WTC11 (cell line): Measurements from ENCODE around the gene ANGEL2. TPM values are rescaled to one million over a fixed set of nuclear protein-coding genes. Genes with fewer than 3 reads are reported as not detected.

Source experiments
- ATAC-seq: fragments of 200-7000 bp; cut with Tn5 transposase; 2 replicates; pipeline ENCODE4 v1.10.0; 2021; ENCODE audit warnings: mild to moderate bottlenecking, moderate library complexity
- CTCF ChIA-PET: fragments of 300-600 bp; sonication (Branson Sonifier 250); formaldehyde crosslinking; loops from one replicate; lab custom pipeline; 2021; ENCODE audit warnings: antibody characterized with exemption; lab: Charles Lee
- POLR2A ChIA-PET: fragments of 350-600 bp; sonication (Branson Sonifier 250); formaldehyde crosslinking; loops from one replicate; lab custom pipeline; 2021; ENCODE audit warnings: antibody characterized with exemption; lab: Charles Lee
- DNase-seq: peaks from one replicate; pipeline ENCODE4 v3.0.0; 2021; ENCODE audit warnings: low spot score
- H3K27ac Mint-ChIP-seq: 2 replicates; pipeline ENCODE4 v1.8.0; 2021; ENCODE audit warnings: mixed read lengths
- H3K27me3 Mint-ChIP-seq: 2 replicates; pipeline ENCODE4 v1.8.0; 2021; ENCODE audit warnings: low read depth, mild to moderate bottlenecking, moderate library complexity, mixed read lengths
- H3K36me3 Mint-ChIP-seq: 2 replicates; pipeline ENCODE4 v1.8.0; 2021; ENCODE audit warnings: mixed read lengths
- H3K4me1 Mint-ChIP-seq: 2 replicates; pipeline ENCODE4 v1.8.0; 2022; ENCODE audit warnings: mixed read lengths
- H3K4me3 Mint-ChIP-seq: 2 replicates; pipeline ENCODE4 v1.8.0; 2021; ENCODE audit warnings: mild to moderate bottlenecking, moderate library complexity, mixed read lengths
- H3K9me3 Mint-ChIP-seq: 2 replicates; pipeline ENCODE4 v1.8.0; 2021; ENCODE audit warnings: mixed read lengths
- AFF4 ChIP-seq: sonication (generic); formaldehyde crosslinking; IDR thresholded peaks from 2 replicates; pipeline ENCODE4 v1.8.1; 2023; ENCODE audit warnings: mild to moderate bottlenecking, missing genetic modification reagents, borderline replicate concordance
- ATF6 ChIP-seq: sonication (generic); formaldehyde crosslinking; IDR thresholded peaks from 2 replicates; pipeline ENCODE4 v1.8.1; 2023; ENCODE audit warnings: mild to moderate bottlenecking, missing genetic modification reagents
- EMX1 ChIP-seq: fragments of 250-450 bp; sonication (Bioruptor Pico); IDR thresholded peaks from 2 replicates; pipeline ENCODE4 v1.8.0; 2021; ENCODE audit warnings: mild to moderate bottlenecking
- MLX ChIP-seq: sonication (generic); formaldehyde crosslinking; IDR thresholded peaks from 2 replicates; pipeline ENCODE4 v1.8.1; 2023; ENCODE audit warnings: mild to moderate bottlenecking, missing genetic modification reagents, moderate library complexity
- NFE2L1 ChIP-seq: sonication (generic); formaldehyde crosslinking; IDR thresholded peaks from 2 replicates; pipeline ENCODE4 v1.8.1; 2023; ENCODE audit warnings: missing genetic modification reagents
- SP1 ChIP-seq: sonication (generic); formaldehyde crosslinking; conservative IDR thresholded peaks from 2 replicates; pipeline ENCODE4 v1.8.1; 2022; ENCODE audit warnings: missing genetic modification reagents
- STAT6 ChIP-seq: sonication (generic); formaldehyde crosslinking; conservative IDR thresholded peaks from 2 replicates; pipeline ENCODE4 v1.8.1; 2023; ENCODE audit warnings: mild to moderate bottlenecking, low read depth, missing genetic modification reagents, moderate library complexity
- ZMAT4 ChIP-seq: fragments of 250-450 bp; sonication (Bioruptor Pico); IDR thresholded peaks from 2 replicates; pipeline ENCODE4 v1.9.0; 2021; ENCODE audit warnings: mild to moderate bottlenecking
- ZNF219 ChIP-seq: sonication (generic); formaldehyde crosslinking; IDR thresholded peaks from 2 replicates; pipeline ENCODE4 v1.8.0; 2023; ENCODE audit warnings: missing genetic modification reagents, mild to moderate bottlenecking, borderline replicate concordance
- ZNF416 ChIP-seq: fragments of 250-450 bp; sonication (Bioruptor Pico); IDR thresholded peaks from 2 replicates; pipeline ENCODE4 v1.9.0; 2021; ENCODE audit warnings: mild to moderate bottlenecking, inconsistent platforms
- total RNA-seq: library from RNA; stranded (reverse); gene quantifications from 3 replicates; pipeline ENCODE4 v1.2.3, GENCODE V29; 2021

The ANGEL2 gene
- total RNA-seq, 1 experiment from 2014 or later: 38.6 TPM

- peak overlapping the region; percentile 59 for H3K27ac Mint-ChIP-seq
- CTCF ChIA-PET: no interaction called here
- H3K36me3 Mint-ChIP-seq: peaks cover 96% of the 10 kb centered on the region
- no peak for DNase-seq
- no peak for TF ChIP-seq ZNF219
- no peak for TF ChIP-seq MLX (CRISPR knock-in tag)
- no peak for TF ChIP-seq ATF6
- TF ChIP-seq, all 79 proteins: peak for 0
- Mint-ChIP-seq H3K27me3 (no peaks in the 10 kb centered on the region), H3K4me1 (peaks cover 81% of the 10 kb centered on the region), H3K4me3 (no peak overlapping the region), H3K9me3 (no peaks in the 10 kb centered on the region)
- ATAC-seq: no peak
- POLR2A ChIA-PET: interaction anchor here (0.9 to 1.1 kb wide), 2 partner anchors 10 to 363 kb away, joined by 3 read pairs; partner anchors contain the start of gene ATF3
These were observed 44.4 kb downstream of the ANGEL2 start for GRCh38 chr1:212971312-212971711.

GRCh38 chr1:212970085-212970484 lies 45.6 kb downstream of the ANGEL2 start:
- ATAC-seq (no peak), DNase-seq (no peak)
- H3K27me3 Mint-ChIP-seq: no peaks in the 10 kb centered on the region
- POLR2A ChIA-PET: no interaction called here
- TF ChIP-seq ZNF416: no peak
- no peak for TF ChIP-seq EMX1 (CRISPR knock-in tag)
- H3K4me1 Mint-ChIP-seq: peaks cover 81% of the 10 kb centered on the region
- CTCF ChIA-PET: no interaction called here
- no peak overlapping the region for H3K4me3 Mint-ChIP-seq
- peak overlapping the region; percentile 95 for H3K27ac Mint-ChIP-seq
- peaks cover 96% of the 10 kb centered on the region for H3K36me3 Mint-ChIP-seq
- H3K9me3 Mint-ChIP-seq: no peaks in the 10 kb centered on the region

GRCh38 chr1:212968368-212968863 lies 47.3 kb downstream of the ANGEL2 start:
- no peak overlapping the region for H3K4me3 Mint-ChIP-seq
- TF ChIP-seq ZMAT4 (CRISPR knock-in tag) (peak; percentile 7; the same call in 1 of the 2 replicates), AFF4 (0 out of 2 replicates have a peak, but pooled peaks have one; percentile 48), SP1 (CRISPR knock-in tag) (no peak)
- DNase-seq: no peak
- ChIA-PET CTCF (interaction anchor here (1.1 to 3.0 kb wide), 13 partner anchors 9 to 153 kb away, joined by 3 to 24 read pairs (median 6); partner anchors contain the start of gene FLVCR1), POLR2A (interaction anchor here (0.6 to 1.8 kb wide), 4 partner anchors 8 to 17 kb away, joined by 3 to 7 read pairs (median 3); partner anchors contain the start of gene VASH2)
- no peaks in the 10 kb centered on the region for H3K9me3 Mint-ChIP-seq
- peak overlapping the region; percentile 89 for H3K27ac Mint-ChIP-seq
- H3K27me3 Mint-ChIP-seq: no peaks in the 10 kb centered on the region
- peaks cover 96% of the 10 kb centered on the region for H3K36me3 Mint-ChIP-seq
- peaks cover 81% of the 10 kb centered on the region for H3K4me1 Mint-ChIP-seq
- ATAC-seq: no peak

- POLR2A ChIA-PET: interaction anchor here (0.6 to 1.8 kb wide), 6 partner anchors 9 to 47 kb away, joined by 3 to 7 read pairs (median 3); partner anchors contain the start of gene VASH2
- H3K27ac Mint-ChIP-seq: peak overlapping the region; percentile 78
- peaks cover 82% of the 10 kb centered on the region for H3K4me1 Mint-ChIP-seq
- H3K4me3 Mint-ChIP-seq: peak overlapping the region; percentile 1; the same call in 1 of the 2 replicates
- H3K36me3 Mint-ChIP-seq: peaks cover 96% of the 10 kb centered on the region
- CTCF ChIA-PET: interaction anchor here (0.5 to 3.0 kb wide), 16 partner anchors 9 to 529 kb away, joined by 3 to 24 read pairs (median 4); partner anchors contain the start of gene FLVCR1
- H3K9me3 Mint-ChIP-seq: no peaks in the 10 kb centered on the region
- H3K27me3 Mint-ChIP-seq: no peaks in the 10 kb centered on the region
- DNase-seq (peak; percentile 47), ATAC-seq (peak; percentile 86)
- TF ChIP-seq STAT6 (CRISPR knock-in tag): no peak
- TF ChIP-seq NFE2L1: peak; percentile 56; the same call in 1 of the 2 replicates
- TF ChIP-seq EMX1 (CRISPR knock-in tag): peak; percentile 54; the same call in 1 of the 2 replicates
These were observed 47.9 kb downstream of the ANGEL2 start for GRCh38 chr1:212967801-212968200.
